H1 (cell line): ENCODE results near the gene LMX1B. TPM values are rescaled to one million over a fixed set of nuclear protein-coding genes. Genes with fewer than 3 reads are reported as not detected.

Experiments used
- CHD2 ChIP-seq: IDR thresholded peaks from 2 replicates; pipeline ENCODE4 v1.6.1; 2012; ENCODE audit warnings: low read length, improper control_type of control experiment
- TAF7 ChIP-seq: optimal IDR thresholded peaks from 2 replicates; pipeline ENCODE3; 2011; ENCODE audit warnings: low read depth, mild to moderate bottlenecking, inconsistent platforms, low read length, moderate library complexity, borderline replicate concordance
- polyA plus RNA-seq, 7 experiments: library from polyadenylated mRNA; depleted of rRNA in 3 of 7; stranded (reverse) in 5 of 7; unstranded in 2 of 7; fragments of >200 nt in 5 of 7; fragments of 200-250 nt in 2 of 7; gene quantifications; 1 replicate in 5 of 7; 2 replicates in 1 of 7; 4 replicates in 1 of 7; pipeline versions ENCODE4 v1.2.1 to v1.2.3, GENCODE V29; 2011 to 2013; ENCODE audit warnings: missing spikeins in 2 of 7, mixed read lengths in 2 of 7
- total RNA-seq: library from RNA; stranded (reverse); fragmentation: NEBNext Ultra II Directional; extraction: Animal tissue kit (Norgen Biotek cat#: 25700); gene quantifications from 2 replicates; pipeline ENCODE4 v1.2.1, GENCODE V29; 2021

Gene LMX1B
- total and polyA plus RNA-seq, 2 of the 8 experiments (the other 6 are each of a cell fraction or from before 2014, with no cell fraction given) = 0.09 to 0.37 TPM

DNA sequence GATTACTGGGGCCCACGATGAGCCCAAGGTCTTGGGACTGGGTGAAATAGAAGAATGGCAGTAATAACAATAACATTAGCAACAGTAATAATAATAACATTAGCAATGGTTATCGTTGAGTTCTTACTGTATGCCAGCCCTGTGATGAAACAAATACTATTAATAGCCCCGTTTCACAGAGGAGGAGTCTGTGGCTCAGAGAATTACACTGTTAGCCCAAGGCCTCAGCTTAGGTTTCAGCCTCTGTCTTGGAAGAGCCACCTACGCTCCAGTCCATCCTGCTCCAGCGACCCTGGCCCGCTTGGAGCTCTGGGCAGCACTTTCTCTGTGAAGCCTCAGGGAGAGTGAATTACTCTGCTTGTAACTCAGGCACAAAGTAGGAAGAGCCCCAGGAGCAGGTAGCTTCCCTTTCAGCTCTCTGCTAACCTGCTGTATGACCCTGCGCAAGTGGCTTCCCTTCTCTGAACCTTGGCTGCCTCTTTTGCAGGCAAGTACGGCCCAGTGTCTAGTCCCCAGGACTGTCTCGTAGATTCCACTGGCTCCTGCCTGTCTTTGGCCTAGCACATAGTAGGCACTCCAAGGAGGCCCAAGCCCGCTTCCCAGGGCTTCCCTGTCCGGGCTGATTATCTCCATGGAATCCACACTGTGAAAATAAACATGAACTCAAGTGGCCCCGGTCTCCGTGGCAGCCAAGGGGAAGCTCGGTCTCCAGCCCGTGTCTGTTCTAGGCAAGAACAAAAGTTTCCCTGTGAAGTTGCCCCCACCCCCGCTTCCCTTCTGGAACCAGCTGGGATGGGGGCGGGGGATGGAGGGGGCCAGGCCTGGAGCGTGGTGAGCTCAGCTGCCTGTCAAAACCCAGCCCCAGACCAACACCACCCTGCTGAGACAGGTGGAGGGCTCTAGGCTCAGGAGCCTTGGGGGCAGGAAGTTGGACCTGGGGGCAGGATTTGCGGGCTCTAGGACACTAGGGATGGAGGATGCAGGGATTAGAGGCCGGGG, 26.2 kb upstream of the LMX1B start (continued):
- no peak for TF ChIP-seq CHD2
- TF ChIP-seq TAF7 = no peak
